WI38 (cell line): ENCODE measurements around the gene CX3CR1.
"Not testable (repeated sequence)": the region's sequence is repeated elsewhere in the genome, so short reads cannot be mapped to it uniquely, and the experiment has no call there.

Source experiments
- H3K4me3 ChIP-seq: 2 replicates; pipeline ENCODE4 v1.5.1; 2011; ENCODE audit warnings: low read depth, mild to moderate bottlenecking, control low read depth, low read length
- TF ChIP-seq, protein P1 (sequence below): IDR thresholded peaks from 2 replicates; pipeline ENCODE4 v1.5.1; 2012; ENCODE audit warnings: low read depth, mild to moderate bottlenecking, control low read depth, low read length

CX3CR1 gene

DNA sequence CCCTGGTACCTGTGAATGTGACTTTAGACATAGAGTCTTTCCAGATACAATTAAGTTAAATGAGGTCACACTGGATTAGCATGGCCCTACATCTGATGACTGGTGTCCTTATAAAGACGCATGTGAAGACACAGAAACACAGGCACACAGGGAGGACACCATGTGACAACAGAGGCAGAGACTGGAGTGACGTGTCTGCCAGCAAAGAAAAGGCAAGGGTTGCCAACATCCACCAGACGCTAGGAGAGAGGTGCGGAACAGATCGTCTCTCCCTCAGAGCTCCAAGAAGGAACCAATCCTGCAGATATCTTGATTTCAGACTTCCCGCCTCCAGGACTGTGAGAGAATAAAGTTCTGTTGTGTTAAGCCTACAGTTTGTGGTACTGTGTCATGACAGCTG, 42.8 kb downstream of the CX3CR1 start:
- TF ChIP-seq, protein P1, sequence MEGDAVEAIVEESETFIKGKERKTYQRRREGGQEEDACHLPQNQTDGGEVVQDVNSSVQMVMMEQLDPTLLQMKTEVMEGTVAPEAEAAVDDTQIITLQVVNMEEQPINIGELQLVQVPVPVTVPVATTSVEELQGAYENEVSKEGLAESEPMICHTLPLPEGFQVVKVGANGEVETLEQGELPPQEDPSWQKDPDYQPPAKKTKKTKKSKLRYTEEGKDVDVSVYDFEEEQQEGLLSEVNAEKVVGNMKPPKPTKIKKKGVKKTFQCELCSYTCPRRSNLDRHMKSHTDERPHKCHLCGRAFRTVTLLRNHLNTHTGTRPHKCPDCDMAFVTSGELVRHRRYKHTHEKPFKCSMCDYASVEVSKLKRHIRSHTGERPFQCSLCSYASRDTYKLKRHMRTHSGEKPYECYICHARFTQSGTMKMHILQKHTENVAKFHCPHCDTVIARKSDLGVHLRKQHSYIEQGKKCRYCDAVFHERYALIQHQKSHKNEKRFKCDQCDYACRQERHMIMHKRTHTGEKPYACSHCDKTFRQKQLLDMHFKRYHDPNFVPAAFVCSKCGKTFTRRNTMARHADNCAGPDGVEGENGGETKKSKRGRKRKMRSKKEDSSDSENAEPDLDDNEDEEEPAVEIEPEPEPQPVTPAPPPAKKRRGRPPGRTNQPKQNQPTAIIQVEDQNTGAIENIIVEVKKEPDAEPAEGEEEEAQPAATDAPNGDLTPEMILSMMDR: no peak
- H3K4me3 ChIP-seq: no peak overlapping the region

DNA sequence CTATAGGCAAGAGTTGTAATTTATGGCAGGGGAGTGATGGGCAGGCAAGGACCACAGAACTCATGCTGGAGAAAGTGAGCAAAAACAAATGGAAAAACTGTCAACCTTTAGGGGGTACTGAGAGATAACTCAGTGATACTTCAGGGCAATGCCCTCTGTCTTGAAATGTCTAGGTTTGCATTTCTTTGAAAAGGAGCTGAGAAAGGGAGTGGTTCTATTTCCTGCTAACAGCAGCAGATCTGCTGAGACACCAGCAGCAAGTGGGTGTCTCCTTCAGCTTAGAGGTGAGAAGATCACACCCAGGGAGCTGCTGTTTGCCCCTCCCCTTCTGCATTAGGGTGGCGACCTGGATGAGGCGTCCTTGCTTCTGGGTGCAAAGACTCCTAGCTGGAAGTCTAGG, 45.2 kb downstream of the CX3CR1 start:
- no peak overlapping the region for H3K4me3 ChIP-seq
- TF ChIP-seq, protein P1: no peak

DNA sequence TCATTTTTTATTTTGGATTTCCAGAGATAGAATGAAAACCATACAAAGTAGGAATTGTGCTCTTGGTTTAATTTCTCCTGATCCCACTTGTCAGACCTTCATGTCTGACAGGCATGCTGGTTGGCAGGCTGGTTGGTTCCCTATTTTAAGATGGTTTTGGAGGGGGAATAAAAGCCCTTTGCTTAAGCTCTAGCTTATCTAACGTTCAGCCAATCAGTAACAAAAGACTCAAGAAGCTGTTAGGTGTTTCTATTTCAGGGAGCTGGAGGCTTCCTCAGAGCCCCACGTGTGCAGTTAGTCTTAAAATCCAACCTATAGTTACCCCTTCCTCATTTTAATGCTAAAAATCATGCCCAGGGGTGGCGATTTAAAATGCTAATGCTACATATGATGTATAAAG, 47.0 kb downstream of the CX3CR1 start:
- H3K4me3 ChIP-seq: no peak overlapping the region
- TF ChIP-seq, protein P1: no peak

DNA sequence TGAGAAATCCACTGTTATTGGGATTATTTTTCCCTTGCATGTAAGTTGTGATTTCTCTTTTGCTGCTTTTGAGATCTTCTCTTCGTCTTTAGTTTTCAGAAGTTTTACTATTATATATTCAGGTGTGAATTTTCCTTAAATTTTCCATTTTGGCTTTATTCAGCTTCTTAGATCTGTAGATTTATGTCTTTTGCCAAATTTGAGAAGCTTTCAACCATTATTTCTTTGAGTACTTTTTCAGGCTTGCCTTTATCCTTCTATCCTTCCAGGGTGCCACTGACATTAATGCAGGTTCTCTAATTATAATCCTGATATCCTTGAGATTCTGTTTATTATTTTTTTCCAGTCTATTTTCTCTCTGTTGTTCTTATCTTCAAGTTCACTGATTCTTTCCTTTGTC, 49.4 kb downstream of the CX3CR1 start:
- TF ChIP-seq, protein P1: no peak
- no peak overlapping the region for H3K4me3 ChIP-seq

DNA sequence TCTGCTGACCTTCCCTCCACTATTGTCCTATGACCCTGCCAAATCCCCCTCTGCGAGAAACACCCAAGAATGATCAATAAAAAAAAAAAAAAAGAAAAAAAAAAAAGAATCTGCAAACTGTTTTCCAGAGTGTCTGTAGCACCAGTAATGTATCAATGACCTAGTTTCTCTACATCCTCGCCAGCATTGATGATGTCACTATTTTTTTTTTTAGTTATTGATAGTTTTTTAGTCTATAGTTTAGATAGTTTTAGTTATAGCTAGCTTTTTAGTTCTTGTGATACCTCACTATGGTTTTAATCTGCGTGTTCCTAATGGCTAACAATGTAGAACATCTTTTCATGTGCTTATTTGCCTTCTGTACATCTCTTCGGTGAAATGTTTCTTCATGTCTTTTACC, 51.3 kb downstream of the CX3CR1 start:
- TF ChIP-seq, protein P1: no peak
- H3K4me3 ChIP-seq: no peak overlapping the region

DNA sequence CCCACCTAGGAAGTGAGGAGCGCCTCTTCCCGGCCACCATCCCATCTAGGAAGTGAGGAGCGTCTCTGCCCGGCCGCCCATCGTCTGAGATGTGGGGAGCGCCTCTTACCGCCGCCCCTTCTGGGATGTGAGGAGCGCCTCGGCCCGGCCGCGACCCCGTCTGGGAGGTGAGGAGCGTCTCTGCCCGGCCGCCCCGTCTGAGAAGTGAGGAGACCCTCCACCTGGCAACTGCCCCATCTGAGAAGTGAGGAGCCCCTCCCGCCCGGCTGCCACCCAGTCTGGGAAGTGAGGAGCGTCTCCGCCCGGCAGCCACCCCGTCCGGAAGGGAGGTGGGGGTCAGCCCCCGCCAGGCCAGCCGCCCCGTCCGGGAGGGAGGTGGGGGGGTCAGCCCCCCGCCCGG, 52.2 kb downstream of the CX3CR1 start:
- H3K4me3 ChIP-seq: not testable (repeated sequence)

DNA sequence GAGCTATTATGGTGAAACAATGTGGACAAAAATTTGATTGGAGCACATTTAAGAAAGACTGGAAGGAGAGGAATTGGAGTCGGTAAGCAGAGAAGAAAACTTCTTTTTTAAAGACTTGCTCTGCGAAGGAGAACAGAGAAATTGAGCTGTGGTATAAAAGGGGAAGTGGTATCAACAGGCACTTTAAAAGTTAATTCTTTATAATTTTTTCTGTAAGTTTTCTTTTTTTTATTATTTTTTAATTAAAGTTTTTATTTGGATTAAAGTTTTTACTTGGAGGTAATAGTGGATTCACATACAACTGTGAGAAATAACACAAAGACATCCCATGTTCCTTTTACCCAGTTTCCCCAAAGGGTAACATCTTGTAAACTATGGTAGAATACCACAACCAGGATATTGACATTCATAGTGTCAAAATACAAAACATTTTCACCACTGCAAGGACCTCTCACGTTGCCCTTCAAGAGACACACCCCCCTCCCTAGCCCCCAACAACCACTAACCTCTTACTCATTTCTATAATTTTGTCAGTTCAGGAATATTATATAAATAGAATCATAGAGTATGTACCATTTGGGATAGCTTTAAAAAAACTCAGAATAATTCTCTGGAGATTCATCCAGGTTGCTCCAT, 53.6 kb downstream of the CX3CR1 start:
- TF ChIP-seq, protein P1: no peak
- no peak overlapping the region for H3K4me3 ChIP-seq

DNA sequence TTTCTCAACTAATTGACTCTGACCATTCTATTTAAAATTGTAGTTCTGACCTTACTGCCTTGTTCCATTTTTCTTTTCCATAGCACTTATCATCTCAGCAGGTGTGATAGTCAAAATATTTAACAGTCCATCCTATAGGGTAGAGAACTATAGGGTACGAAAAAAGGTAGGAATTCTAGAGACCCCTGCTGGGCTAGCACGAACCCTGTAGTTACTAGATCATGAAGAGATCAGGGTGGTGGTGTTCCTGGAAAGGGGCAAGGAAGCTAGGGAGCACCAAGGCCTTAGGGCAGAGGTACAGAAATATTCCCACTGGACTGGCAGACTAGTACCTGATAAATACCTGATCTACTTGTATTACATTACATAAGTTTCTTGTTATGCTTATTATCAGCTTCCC, 55.5 kb downstream of the CX3CR1 start:
- no peak overlapping the region for H3K4me3 ChIP-seq

More for the DNA sequence above, 55.5 kb downstream of the CX3CR1 start:
- TF ChIP-seq, protein P1: no peak
